K562 (cell line): ENCODE data around the gene USP7. TPM values are rescaled to one million over a fixed set of nuclear protein-coding genes. Genes with fewer than 3 reads are reported as not detected.

Source experiments
- ARID1B ChIP-seq: fragments of 450-650 bp; IDR thresholded peaks from 2 replicates; pipeline ENCODE4 v1.6.1; 2016; ENCODE audit warnings: antibody characterized with exemption, mild to moderate bottlenecking, inconsistent platforms
- CBFA2T3 ChIP-seq: fragments of 450-650 bp; IDR thresholded peaks from 2 replicates; pipeline ENCODE4 v1.6.1; 2017
- ESRRA ChIP-seq: fragments of 450-650 bp; IDR thresholded peaks from 2 replicates; pipeline ENCODE4 v1.6.1; 2014; ENCODE audit warnings: low read depth, mild to moderate bottlenecking, moderate library complexity, borderline replicate concordance
- HMGXB4 ChIP-seq: sonication (generic); formaldehyde crosslinking; IDR thresholded peaks from 2 replicates; pipeline ENCODE4 v1.8.1; 2023; ENCODE audit warnings: mild to moderate bottlenecking, missing genetic modification reagents
- JUND ChIP-seq, 2 experiments: IDR thresholded peaks; 2 replicates in 1 of 2; 3 replicates in 1 of 2; pipeline ENCODE4 v1.6.1; 2011; ENCODE audit warnings: borderline replicate concordance in 2 of 2, low read depth in 2 of 2, low read length in 2 of 2, improper control_type of control experiment in 1 of 2, missing biosample characterization in 1 of 2, missing genetic modification characterization in 1 of 2, missing genetic modification reagents in 1 of 2
- KDM5B ChIP-seq: fragments of 200-600 bp; sonication (generic); IDR thresholded peaks from 2 replicates; pipeline ENCODE4 v1.6.1; 2012; ENCODE audit warnings: low read depth, mild to moderate bottlenecking, moderate library complexity, low read length, control low read depth, inconsistent platforms; ENCODE audit not compliant: insufficient replicate concordance
- MEIS2 ChIP-seq: fragments of 450-650 bp; IDR thresholded peaks from 2 replicates; pipeline ENCODE4 v1.6.1; 2014; ENCODE audit warnings: mild to moderate bottlenecking; ENCODE audit not compliant: partially characterized antibody
- NCOA4 ChIP-seq: fragments of 450-650 bp; IDR thresholded peaks from 2 replicates; pipeline ENCODE4 v1.6.1; 2018; ENCODE audit warnings: mild to moderate bottlenecking; ENCODE audit not compliant: partially characterized antibody
- NFE2 ChIP-seq: IDR thresholded peaks from 2 replicates; pipeline ENCODE4 v1.6.1; 2014; ENCODE audit warnings: antibody characterized with exemption, low read depth
- PML ChIP-seq: IDR thresholded peaks from 2 replicates; pipeline ENCODE4 v1.6.1; 2012; ENCODE audit warnings: low read length, inconsistent platforms
- POLR3A ChIP-seq: IDR thresholded peaks from 2 replicates; pipeline ENCODE4 v1.6.1; 2011; ENCODE audit warnings: borderline replicate concordance, mild to moderate bottlenecking, moderate library complexity; ENCODE audit not compliant: insufficient read length, insufficient read depth; ENCODE audit errors: extremely low read depth
- SMARCC2 ChIP-seq: fragments of 450-650 bp; IDR thresholded peaks from 2 replicates; pipeline ENCODE4 v1.6.1; 2017; ENCODE audit warnings: antibody characterized with exemption, moderate library complexity, mild to moderate bottlenecking, low read depth
- ZBTB26 ChIP-seq: fragments of 450-650 bp; formaldehyde crosslinking; IDR thresholded peaks from 2 replicates; pipeline ENCODE4 v1.4.0; 2022; ENCODE audit warnings: missing genetic modification characterization
- ZMIZ1 ChIP-seq, 2 experiments: fragments of 150-350 bp in 1 of 2; IDR thresholded peaks; 2 replicates each; pipeline ENCODE4 v1.6.1; 2012 to 2016; ENCODE audit warnings: low read depth in 2 of 2, low read length in 2 of 2, mild to moderate bottlenecking in 1 of 2, moderate library complexity in 1 of 2
- ZNF282 ChIP-seq: sonication (generic); formaldehyde crosslinking; IDR thresholded peaks from 2 replicates; pipeline ENCODE4 v1.8.1; 2023; ENCODE audit warnings: missing genetic modification reagents
- polyA plus RNA-seq, 8 experiments: library from polyadenylated mRNA; depleted of rRNA in 4 of 8; stranded (reverse) in 5 of 8; unstranded in 3 of 8; fragments of >200 nt; fragmentation: Nextera tagmentation in 2 of 8; fragmentation: Illumina TruSeq in 1 of 8; extraction: Ambion mirVana in 2 of 8; extraction: Trizol in 1 of 8; gene quantifications; 2 replicates each; pipeline versions ENCODE4 v1.2.1 to v1.2.3, GENCODE V29; 2011 to 2014; ENCODE audit warnings: inconsistent platforms in 1 of 8, missing spikeins in 1 of 8
- total RNA-seq, 7 experiments: library from RNA; depleted of rRNA in 6 of 7; stranded (reverse); fragments of >200 nt in 6 of 7; fragmentation: Illumina TruSeq in 2 of 7; extraction: Trizol in 2 of 7; gene quantifications; 2 replicates each; pipeline versions ENCODE4 v1.2.1 to v1.2.3, GENCODE V29; 2011 to 2021; ENCODE audit warnings: low replicate concordance in 1 of 7
- TF ChIP-seq, protein P1 (sequence below): fragments of 250-450 bp; sonication (Bioruptor Pico); IDR thresholded peaks from 2 replicates; pipeline ENCODE4 v1.8.0; 2022; ENCODE audit warnings: inconsistent platforms

Gene USP7
- total and polyA plus RNA-seq, 9 of the 15 experiments (the other 6 are each of a cell fraction or from before 2014, with no cell fraction given), result 17.1 to 145 (median 57.9) TPM

DNA sequence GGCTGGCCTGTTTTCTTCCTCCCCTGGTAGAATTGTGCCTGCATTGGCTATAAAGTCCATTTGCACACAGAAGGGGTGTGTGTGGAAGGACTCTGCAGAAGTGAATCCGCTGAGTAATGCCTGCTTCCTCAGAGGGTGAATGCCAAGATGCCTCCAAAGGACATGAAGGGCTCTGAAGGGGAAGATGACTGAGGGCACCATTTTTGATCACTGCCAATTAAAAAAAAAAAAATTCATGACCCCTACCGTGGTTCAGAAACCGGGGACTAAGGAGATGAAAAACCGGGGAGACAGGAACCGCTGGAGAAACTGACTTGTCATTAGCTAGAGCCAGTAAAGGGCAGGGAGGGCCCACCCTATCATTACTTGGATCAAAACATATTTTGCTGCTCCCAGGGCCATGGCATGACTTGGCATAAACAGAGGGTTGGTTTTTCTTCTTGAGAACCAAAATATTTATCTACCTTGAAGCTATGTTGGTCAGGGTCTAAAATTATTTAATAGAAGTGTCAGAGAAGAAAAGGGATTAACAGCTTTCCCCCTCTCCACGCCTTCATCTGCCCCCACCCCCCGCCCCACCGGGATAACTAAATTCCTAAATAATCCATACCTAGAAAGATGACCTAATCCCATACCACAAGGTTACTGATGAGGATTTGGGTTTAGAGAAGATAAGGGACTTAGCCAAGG, 3.6 kb upstream of the USP7 start (continued):
- TF ChIP-seq ESRRA (peak; percentile 41; the same call in 1 of the 2 replicates), NCOA4 (no peak), HMGXB4 (no peak), ZMIZ1 (IDR thresholded peaks at IDR 0.05; ENCODE audit: low read depth in 2 of 2, low read length in 2 of 2) (no peak), SMARCC2 (peak; percentile 39; the same call in 1 of the 2 replicates), POLR3A (no peak), MEIS2 (no peak), ARID1B (peak; percentile 50), ZNF282 (CRISPR knock-in tag) (no peak), CBFA2T3 (no peak), ZBTB26 (no peak), JUND (IDR thresholded peaks at IDR 0.05; ENCODE audit: borderline replicate concordance, low read depth, low read length) (0 out of 2 replicates have a peak, but pooled peaks have one; percentile 8), JUND (tag; IDR thresholded peaks at IDR 0.05; ENCODE audit: borderline replicate concordance, low read depth, low read length) (no peak), KDM5B (no peak), NFE2 (peak; percentile 86), PML (no peak)
- TF ChIP-seq, protein P1, sequence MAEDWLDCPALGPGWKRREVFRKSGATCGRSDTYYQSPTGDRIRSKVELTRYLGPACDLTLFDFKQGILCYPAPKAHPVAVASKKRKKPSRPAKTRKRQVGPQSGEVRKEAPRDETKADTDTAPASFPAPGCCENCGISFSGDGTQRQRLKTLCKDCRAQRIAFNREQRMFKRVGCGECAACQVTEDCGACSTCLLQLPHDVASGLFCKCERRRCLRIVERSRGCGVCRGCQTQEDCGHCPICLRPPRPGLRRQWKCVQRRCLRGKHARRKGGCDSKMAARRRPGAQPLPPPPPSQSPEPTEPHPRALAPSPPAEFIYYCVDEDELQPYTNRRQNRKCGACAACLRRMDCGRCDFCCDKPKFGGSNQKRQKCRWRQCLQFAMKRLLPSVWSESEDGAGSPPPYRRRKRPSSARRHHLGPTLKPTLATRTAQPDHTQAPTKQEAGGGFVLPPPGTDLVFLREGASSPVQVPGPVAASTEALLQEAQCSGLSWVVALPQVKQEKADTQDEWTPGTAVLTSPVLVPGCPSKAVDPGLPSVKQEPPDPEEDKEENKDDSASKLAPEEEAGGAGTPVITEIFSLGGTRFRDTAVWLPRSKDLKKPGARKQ (CRISPR knock-in tag), result no peak
